ENCODE results near the gene DNAJC18.
"Not testable (repeated sequence)": the region's sequence is repeated elsewhere in the genome, so short reads cannot be mapped to it uniquely, and the experiment has no call there.

DNAJC18 gene

GRCh38 chr5:139426203-139426885 lies 13.0 kb downstream of the DNAJC18 start:
- peak; percentile 64 for DNase-seq (ENCODE audit: low spot score)

- no peak for DNase-seq (ENCODE audit: low spot score)
Measured at GRCh38 chr5:139425497-139425896, 13.8 kb downstream of the DNAJC18 start.

GRCh38 chr5:139422307-139422893 lies 16.9 kb downstream of the DNAJC18 start:
- DNase-seq (ENCODE audit: low spot score), result peak; percentile 73

- DNase-seq (ENCODE audit: low spot score), result no peak
Measured at GRCh38 chr5:139419226-139420192, 19.8 kb downstream of the DNAJC18 start.

GRCh38 chr5:139418793-139419192 lies 20.5 kb downstream of the DNAJC18 start:
- no peak for DNase-seq (ENCODE audit: low spot score)

- DNase-seq (ENCODE audit: low spot score), result no peak
Measured at GRCh38 chr5:139417214-139417613, 22.1 kb downstream of the DNAJC18 start.

GRCh38 chr5:139416651-139417050 lies 22.7 kb downstream of the DNAJC18 start:
- DNase-seq (ENCODE audit: low spot score), result no peak

- no peak for DNase-seq (ENCODE audit: low spot score)
Measured at GRCh38 chr5:139415869-139416268, 23.5 kb downstream of the DNAJC18 start.

- no peak for DNase-seq (ENCODE audit: low spot score)
Measured at GRCh38 chr5:139415221-139415861, 24.0 kb downstream of the DNAJC18 start.

GRCh38 chr5:139414581-139415130 lies 24.7 kb downstream of the DNAJC18 start:
- DNase-seq (ENCODE audit: low spot score), result no peak

GRCh38 chr5:139413963-139414362 lies 25.4 kb downstream of the DNAJC18 start:
- DNase-seq (ENCODE audit: low spot score), result no peak

- DNase-seq (ENCODE audit: low spot score), result no peak
Measured at GRCh38 chr5:139413153-139413552, 26.2 kb downstream of the DNAJC18 start.

- no peak for DNase-seq (ENCODE audit: low spot score)
Measured at GRCh38 chr5:139410993-139411828, 28.1 kb downstream of the DNAJC18 start.

GRCh38 chr5:139410121-139410992 lies 29.0 kb downstream of the DNAJC18 start:
- DNase-seq (ENCODE audit: low spot score), result no peak

- DNase-seq (ENCODE audit: low spot score), result not testable (repeated sequence)
Measured at GRCh38 chr5:139409116-139409515, 30.2 kb downstream of the DNAJC18 start.

GRCh38 chr5:139408191-139408590 lies 31.1 kb downstream of the DNAJC18 start:
- DNase-seq (ENCODE audit: low spot score), result no peak

GRCh38 chr5:139407517-139407916 lies 31.8 kb downstream of the DNAJC18 start:
- DNase-seq (ENCODE audit: low spot score), result no peak

GRCh38 chr5:139406963-139407362 lies 32.4 kb downstream of the DNAJC18 start:
- no peak for DNase-seq (ENCODE audit: low spot score)

GRCh38 chr5:139404484-139404840 lies 34.9 kb downstream of the DNAJC18 start:
- no peak for DNase-seq (ENCODE audit: low spot score)
